Esophagus squamous epithelium (tissue), 4 donors: ENCODE measurements around the gene MAMDC4.

ENCODE experiments used
- POLR2A ChIP-seq, 4 donors: fragments of 450-650 bp; IDR thresholded peaks; one replicate each; pipeline ENCODE4 v1.6.1; 2017; ENCODE audit warnings: antibody characterized with exemption in 4 of 4, mild to moderate bottlenecking in 4 of 4, moderate library complexity in 3 of 4
- TF ChIP-seq, protein P1 (sequence below), 6 experiments: fragments of 450-650 bp in 4 of 6; fragments of 200-600 bp in 2 of 6; sonication (generic) in 2 of 6; IDR thresholded peaks; one replicate each; pipeline ENCODE4 v1.5.1; 2016 to 2019; ENCODE audit warnings: antibody characterized with exemption in 6 of 6, mild to moderate bottlenecking in 4 of 6, moderate library complexity in 4 of 6

- TF ChIP-seq, protein P1, sequence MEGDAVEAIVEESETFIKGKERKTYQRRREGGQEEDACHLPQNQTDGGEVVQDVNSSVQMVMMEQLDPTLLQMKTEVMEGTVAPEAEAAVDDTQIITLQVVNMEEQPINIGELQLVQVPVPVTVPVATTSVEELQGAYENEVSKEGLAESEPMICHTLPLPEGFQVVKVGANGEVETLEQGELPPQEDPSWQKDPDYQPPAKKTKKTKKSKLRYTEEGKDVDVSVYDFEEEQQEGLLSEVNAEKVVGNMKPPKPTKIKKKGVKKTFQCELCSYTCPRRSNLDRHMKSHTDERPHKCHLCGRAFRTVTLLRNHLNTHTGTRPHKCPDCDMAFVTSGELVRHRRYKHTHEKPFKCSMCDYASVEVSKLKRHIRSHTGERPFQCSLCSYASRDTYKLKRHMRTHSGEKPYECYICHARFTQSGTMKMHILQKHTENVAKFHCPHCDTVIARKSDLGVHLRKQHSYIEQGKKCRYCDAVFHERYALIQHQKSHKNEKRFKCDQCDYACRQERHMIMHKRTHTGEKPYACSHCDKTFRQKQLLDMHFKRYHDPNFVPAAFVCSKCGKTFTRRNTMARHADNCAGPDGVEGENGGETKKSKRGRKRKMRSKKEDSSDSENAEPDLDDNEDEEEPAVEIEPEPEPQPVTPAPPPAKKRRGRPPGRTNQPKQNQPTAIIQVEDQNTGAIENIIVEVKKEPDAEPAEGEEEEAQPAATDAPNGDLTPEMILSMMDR (IDR thresholded peaks at IDR 0.05): no peak
- TF ChIP-seq POLR2A (IDR thresholded peaks at IDR 0.05): no peak
Measured at GRCh38 chr9:136900988-136901515, 48.9 kb downstream of the MAMDC4 start.
